GM12874 (cell line): Measurements from ENCODE around the gene GLA.

ENCODE experiments used
- TF ChIP-seq, protein P1 (sequence below): IDR thresholded peaks from 2 replicates; pipeline ENCODE4 v1.5.1; 2011; ENCODE audit warnings: low read depth, mild to moderate bottlenecking, control low read depth, low read length, moderate library complexity; ENCODE audit not compliant: insufficient read depth

Gene GLA

DNA sequence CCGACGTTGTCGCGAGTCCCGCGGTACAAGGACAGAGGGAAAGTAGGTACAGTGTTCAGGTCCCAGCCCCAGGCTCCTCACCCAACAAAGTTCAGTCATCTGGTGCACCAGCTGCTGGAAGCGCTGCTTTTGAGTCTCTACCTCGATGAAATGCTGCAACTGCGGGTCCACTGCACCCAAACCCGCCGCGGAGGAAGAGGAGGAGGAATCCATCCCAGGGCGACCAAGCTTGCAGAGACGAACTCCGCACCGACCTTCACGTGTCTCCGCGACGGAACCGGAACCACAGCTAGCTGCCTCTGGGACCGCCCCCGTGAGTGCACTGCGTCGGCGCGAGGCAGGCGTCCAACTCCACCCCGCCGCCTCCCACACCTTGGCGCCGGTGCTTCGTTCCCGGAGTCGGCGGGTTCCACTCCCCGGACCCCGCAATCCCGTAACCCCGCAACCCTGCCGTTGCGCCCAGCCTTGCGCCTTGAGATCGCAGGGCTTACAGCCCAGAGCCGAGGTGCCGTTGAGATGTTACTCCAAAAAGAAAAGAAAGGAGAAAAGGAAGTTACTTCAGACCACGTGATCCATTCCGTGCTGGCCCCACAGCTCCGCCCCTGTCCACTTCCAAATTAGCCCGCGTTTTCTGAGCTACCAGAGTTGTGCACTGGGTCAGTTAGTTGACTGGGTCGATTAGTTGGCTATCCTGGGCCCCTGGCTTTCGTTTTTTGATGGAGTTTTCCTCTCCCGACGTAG, 59.1 kb downstream of the GLA start, which contains the start of gene TIMM8A:
TSS of gene TIMM8A (minus strand) at position 291 of the 741 bp plus-strand sequence. CDS start at position 213, 78 bp downstream.
- TF ChIP-seq, protein P1, sequence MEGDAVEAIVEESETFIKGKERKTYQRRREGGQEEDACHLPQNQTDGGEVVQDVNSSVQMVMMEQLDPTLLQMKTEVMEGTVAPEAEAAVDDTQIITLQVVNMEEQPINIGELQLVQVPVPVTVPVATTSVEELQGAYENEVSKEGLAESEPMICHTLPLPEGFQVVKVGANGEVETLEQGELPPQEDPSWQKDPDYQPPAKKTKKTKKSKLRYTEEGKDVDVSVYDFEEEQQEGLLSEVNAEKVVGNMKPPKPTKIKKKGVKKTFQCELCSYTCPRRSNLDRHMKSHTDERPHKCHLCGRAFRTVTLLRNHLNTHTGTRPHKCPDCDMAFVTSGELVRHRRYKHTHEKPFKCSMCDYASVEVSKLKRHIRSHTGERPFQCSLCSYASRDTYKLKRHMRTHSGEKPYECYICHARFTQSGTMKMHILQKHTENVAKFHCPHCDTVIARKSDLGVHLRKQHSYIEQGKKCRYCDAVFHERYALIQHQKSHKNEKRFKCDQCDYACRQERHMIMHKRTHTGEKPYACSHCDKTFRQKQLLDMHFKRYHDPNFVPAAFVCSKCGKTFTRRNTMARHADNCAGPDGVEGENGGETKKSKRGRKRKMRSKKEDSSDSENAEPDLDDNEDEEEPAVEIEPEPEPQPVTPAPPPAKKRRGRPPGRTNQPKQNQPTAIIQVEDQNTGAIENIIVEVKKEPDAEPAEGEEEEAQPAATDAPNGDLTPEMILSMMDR: no peak

DNA sequence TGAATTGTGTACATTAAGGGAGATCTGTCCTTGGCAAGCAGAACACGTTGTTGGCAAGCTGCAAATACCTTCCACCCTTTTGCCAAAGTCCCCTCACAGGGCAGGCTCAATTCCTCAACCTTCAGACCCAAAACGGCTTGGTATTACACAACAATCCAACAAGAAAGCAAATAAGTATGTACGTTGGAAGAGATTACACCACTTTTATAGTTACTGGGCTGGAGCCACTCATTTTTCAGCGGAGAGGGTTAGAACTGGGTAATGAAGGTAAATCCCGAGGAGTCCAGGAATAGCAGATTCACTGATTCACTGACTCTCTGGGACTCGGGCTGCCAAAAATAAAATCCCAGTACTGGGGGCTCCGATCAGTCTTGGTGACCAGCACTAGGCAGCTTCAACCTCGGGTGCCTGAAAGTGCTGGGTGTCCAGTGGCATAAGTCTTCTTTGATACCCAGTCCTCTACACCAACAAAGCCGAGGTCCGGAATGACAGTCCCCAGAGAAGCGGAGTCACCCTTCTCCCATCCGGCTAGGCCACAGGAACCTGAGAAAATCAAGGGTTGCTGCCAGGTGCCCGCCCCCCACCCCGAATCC, 59.8 kb downstream of the GLA start:
- TF ChIP-seq, protein P1: no peak
